ENCODE results near the gene DMD. TPM values are rescaled to one million over a fixed set of nuclear protein-coding genes. Genes with fewer than 3 reads are reported as not detected.

The DMD gene
- total RNA-seq, 1 donor from 2014 or later: 5.0 TPM

DNA sequence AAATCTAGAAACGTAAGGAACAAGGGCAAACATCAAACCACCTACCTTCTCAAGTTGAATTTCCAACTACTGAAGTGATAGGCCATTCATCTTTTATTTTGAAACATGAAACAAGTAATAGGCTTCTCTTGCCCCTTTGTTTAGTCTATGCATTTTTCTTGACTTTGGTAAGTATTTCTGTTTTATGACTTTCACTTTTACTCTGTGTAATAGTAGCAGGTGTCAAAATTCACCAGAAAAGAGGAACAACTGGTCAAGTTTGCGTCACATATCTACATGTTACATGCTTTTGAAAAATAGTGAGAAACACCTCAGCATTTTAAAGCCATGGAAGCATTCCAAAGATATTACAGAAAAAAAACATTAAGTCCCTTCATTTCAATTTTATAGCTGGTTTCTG lies 1982.4 kb downstream of the DMD start:
- no peaks in the 10 kb centered on the region for H3K4me1 Mint-ChIP-seq
- intact Hi-C loops (cut with micrococcal nuclease): no loop called here
- H3K27me3 Mint-ChIP-seq: peaks cover 2% of the 10 kb centered on the region
- no peaks in the 10 kb centered on the region for H3K9me3 Mint-ChIP-seq
- no peak for DNase-seq
- H3K4me3 Mint-ChIP-seq: no peak overlapping the region
- no peaks in the 10 kb centered on the region for H3K36me3 Mint-ChIP-seq (ENCODE audit: low read depth)
- H3K27ac Mint-ChIP-seq: no peak overlapping the region

DNA sequence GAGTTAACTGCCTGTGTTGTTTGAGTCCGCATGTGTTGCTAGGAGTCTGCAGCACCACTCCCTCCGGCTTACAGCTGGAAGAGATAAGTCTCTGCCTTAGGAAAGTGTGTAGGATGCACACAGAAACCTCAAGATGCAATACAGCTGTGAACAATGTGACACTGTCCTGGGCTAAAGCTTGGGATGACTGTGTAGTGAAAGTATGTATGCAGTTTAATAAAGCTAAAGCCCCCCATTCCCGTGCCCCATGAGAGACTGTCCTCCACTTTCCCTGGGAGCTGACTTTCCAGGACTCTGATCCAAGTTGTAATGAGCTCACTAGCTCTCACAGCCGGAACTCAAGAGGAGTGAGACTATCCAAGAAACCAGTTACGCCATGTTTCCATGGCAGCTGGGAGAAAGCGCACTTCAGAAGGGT lies 1982.9 kb downstream of the DMD start:
- Mint-ChIP-seq H3K36me3 (ENCODE audit: low read depth) (no peaks in the 10 kb centered on the region), H3K27ac (no peak overlapping the region), H3K9me3 (no peaks in the 10 kb centered on the region), H3K4me1 (no peaks in the 10 kb centered on the region), H3K4me3 (no peak overlapping the region), H3K27me3 (peaks cover 2% of the 10 kb centered on the region)
- DNase-seq: no peak
- intact Hi-C loops (cut with micrococcal nuclease): no loop called here

DNA sequence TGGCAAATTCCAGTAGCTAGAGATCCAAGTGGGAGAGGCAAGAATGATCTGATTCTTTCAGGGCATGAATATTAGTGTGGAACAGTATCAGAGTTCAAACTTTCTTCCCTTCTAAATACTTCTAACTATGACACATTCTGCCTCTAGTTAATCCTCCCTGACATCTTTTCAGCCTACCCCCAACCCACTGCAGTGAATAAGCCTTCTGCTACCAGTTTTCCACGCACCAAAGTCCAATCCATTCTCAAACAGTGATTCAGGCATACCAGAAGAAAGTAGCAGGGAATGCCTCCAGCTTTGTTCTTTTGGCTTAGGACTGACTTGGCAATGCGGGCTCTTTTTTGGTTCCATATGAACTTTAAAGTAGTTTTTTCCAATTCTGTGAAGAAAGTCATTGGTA lies 1984.1 kb downstream of the DMD start:
- H3K27me3 Mint-ChIP-seq: peaks cover 2% of the 10 kb centered on the region
- no peak overlapping the region for H3K4me3 Mint-ChIP-seq
- no peaks in the 10 kb centered on the region for H3K9me3 Mint-ChIP-seq
- intact Hi-C loops (cut with micrococcal nuclease): no loop called here
- no peak overlapping the region for H3K27ac Mint-ChIP-seq
- no peaks in the 10 kb centered on the region for H3K4me1 Mint-ChIP-seq
- no peaks in the 10 kb centered on the region for H3K36me3 Mint-ChIP-seq (ENCODE audit: low read depth)
- no peak for DNase-seq

DNA sequence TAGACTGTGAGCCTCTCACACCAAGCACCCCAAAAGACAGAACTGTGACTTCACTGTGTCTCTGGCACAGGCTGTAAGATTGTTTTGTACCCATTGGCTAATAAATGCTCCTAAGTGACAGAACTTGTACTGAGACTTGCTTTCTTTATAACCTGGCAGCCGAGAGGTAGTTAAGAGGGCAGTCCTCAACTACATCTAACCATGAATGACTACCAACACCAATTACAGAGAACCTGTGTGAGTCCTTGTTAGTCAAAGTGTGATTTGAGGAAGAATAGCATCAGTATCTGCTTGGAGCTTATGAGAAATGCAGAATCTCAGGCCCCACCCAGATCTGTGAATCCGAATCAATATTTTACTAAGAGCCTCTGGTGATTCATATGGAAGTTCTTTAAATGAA lies 1985.5 kb downstream of the DMD start:
- intact Hi-C loops (cut with micrococcal nuclease): no loop called here
- DNase-seq: no peak
- peaks cover 2% of the 10 kb centered on the region for H3K27me3 Mint-ChIP-seq
- no peaks in the 10 kb centered on the region for H3K36me3 Mint-ChIP-seq (ENCODE audit: low read depth)
- H3K9me3 Mint-ChIP-seq: no peaks in the 10 kb centered on the region
- H3K27ac Mint-ChIP-seq: no peak overlapping the region
- no peaks in the 10 kb centered on the region for H3K4me1 Mint-ChIP-seq
- no peak overlapping the region for H3K4me3 Mint-ChIP-seq

DNA sequence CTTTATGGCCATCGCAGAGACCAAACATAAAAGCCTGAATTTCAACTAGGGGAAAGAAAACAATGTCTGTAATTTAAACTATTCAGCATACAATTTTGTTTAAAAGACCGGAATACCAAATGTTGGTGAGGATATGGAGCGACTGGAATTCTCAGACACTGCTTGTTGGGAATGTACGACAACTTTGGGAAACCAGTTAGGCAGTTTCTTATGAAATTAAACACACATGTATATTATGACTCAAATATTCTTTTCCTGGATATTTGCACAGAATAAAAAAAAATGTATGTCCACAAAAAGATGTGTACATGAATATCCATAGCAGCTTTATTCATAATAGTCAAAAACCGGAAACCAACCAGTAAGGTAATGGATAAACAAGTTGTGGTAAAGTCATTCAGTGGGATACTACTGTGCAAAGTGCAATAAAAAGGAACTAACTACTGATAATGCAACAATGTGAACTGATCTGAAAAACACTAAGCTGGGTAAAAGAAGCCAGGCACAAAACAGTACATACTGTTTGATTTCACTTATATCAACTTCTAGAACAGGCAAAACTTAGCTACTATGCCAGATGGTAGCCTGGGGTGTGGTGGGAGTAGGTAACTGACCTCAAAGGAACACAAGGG lies 1986.9 kb downstream of the DMD start:
- intact Hi-C loops (cut with micrococcal nuclease): no loop called here
- Mint-ChIP-seq H3K36me3 (ENCODE audit: low read depth) (no peaks in the 10 kb centered on the region), H3K4me1 (no peaks in the 10 kb centered on the region), H3K27ac (no peak overlapping the region), H3K27me3 (peaks cover 2% of the 10 kb centered on the region), H3K9me3 (no peaks in the 10 kb centered on the region), H3K4me3 (no peak overlapping the region)
- DNase-seq: no peak

DNA sequence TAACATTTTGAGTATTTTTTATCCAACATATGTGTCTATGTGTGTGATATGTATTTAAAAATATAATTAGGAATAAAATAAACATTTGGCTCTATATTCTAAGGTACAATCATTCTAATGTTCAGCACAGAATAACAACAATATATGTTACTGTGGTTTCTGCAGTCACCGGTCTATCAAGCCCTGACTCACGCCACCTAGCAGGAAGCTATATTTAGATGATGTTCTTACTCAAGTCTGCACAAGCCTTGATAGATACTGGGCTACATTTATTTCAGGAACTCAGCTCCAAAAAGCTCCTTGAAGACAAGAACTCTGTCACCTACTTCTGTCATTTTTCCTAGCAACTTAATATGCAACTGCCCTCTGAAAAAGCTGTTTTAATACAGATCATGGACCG lies 1987.5 kb downstream of the DMD start:
- Mint-ChIP-seq H3K27me3 (peaks cover 2% of the 10 kb centered on the region), H3K4me3 (no peak overlapping the region), H3K9me3 (no peaks in the 10 kb centered on the region), H3K4me1 (no peaks in the 10 kb centered on the region), H3K27ac (no peak overlapping the region), H3K36me3 (ENCODE audit: low read depth) (no peaks in the 10 kb centered on the region)
- DNase-seq: no peak
- intact Hi-C loops (cut with micrococcal nuclease): no loop called here

DNA sequence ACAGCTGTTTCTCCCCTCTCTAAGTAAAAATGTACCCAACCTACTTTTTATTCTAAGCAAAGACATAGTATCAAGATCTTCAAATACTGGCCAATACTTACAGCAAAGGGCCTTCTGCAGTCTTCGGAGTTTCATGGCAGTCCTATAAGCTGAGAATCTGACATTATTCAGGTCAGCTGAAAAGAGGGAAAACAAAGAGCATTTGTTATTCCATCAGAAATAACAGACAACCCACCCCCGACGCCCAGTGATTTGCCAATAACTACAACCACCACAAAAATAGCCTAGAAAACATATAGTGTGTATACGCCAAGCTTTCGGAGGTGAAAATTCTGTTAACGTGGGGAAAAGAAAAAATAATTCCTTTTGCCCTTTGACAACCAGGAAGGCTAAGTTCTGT lies 1988.4 kb downstream of the DMD start:
- no peaks in the 10 kb centered on the region for H3K4me1 Mint-ChIP-seq
- H3K27me3 Mint-ChIP-seq: peaks cover 2% of the 10 kb centered on the region
- intact Hi-C loops (cut with micrococcal nuclease): no loop called here
- no peaks in the 10 kb centered on the region for H3K36me3 Mint-ChIP-seq (ENCODE audit: low read depth)
- no peak overlapping the region for H3K4me3 Mint-ChIP-seq
- H3K27ac Mint-ChIP-seq: no peak overlapping the region
- no peaks in the 10 kb centered on the region for H3K9me3 Mint-ChIP-seq
- DNase-seq: no peak

DNA sequence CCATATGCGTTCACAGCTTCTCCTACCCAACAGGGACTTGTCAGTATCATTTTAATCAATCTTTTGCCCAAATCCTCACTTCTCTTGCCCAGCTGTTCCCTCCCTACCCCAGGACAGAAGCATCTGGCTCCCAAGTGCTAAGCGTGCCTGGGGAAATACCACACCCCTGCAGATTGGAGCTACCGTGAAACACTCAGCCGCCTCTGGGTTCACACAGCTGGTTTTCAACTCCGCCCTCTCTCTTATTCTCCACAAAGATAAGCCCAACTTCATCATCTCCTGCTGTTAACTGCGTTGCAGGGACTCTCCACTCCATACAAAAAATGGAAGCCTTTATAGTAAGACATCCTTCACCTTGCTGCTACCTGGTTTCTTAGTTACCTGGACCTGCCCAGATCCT lies 1992.2 kb downstream of the DMD start:
- no peak overlapping the region for H3K27ac Mint-ChIP-seq
- no peaks in the 10 kb centered on the region for H3K9me3 Mint-ChIP-seq
- no peak for DNase-seq
- H3K4me1 Mint-ChIP-seq: peaks cover 3% of the 10 kb centered on the region
- H3K36me3 Mint-ChIP-seq (ENCODE audit: low read depth): no peaks in the 10 kb centered on the region
- no peak overlapping the region for H3K4me3 Mint-ChIP-seq
- H3K27me3 Mint-ChIP-seq: no peaks in the 10 kb centered on the region
- intact Hi-C loops (cut with micrococcal nuclease): loop anchor here (10.0 kb wide), 1 partner anchor 436 kb away; no protein-coding TSS in a partner anchor

DNA sequence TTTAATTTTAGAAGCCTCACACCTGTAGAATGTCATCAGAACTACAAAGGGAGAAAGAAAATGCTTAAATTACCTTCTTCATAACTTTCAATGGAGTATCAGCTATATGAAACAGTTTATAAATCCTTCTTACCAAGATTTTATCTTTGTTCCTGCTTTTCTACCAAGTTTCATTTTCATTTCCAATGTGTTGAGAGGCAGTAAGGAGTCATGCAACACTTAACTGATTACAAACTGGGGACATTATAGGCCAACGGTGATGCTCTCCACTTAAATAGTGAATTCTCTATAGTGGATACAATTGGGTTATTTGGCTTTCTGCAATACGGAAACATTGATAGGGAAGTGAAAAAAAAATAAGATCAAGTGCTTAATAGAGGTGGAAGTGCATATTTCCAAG lies 1994.3 kb downstream of the DMD start:
- intact Hi-C loops (cut with micrococcal nuclease): loop anchor here (10.0 kb wide), 1 partner anchor 438 kb away; no protein-coding TSS in a partner anchor
- Mint-ChIP-seq H3K4me3 (no peak overlapping the region), H3K9me3 (no peaks in the 10 kb centered on the region), H3K27me3 (no peaks in the 10 kb centered on the region), H3K4me1 (peaks cover 3% of the 10 kb centered on the region), H3K27ac (no peak overlapping the region), H3K36me3 (ENCODE audit: low read depth) (no peaks in the 10 kb centered on the region)
- DNase-seq: no peak

DNA sequence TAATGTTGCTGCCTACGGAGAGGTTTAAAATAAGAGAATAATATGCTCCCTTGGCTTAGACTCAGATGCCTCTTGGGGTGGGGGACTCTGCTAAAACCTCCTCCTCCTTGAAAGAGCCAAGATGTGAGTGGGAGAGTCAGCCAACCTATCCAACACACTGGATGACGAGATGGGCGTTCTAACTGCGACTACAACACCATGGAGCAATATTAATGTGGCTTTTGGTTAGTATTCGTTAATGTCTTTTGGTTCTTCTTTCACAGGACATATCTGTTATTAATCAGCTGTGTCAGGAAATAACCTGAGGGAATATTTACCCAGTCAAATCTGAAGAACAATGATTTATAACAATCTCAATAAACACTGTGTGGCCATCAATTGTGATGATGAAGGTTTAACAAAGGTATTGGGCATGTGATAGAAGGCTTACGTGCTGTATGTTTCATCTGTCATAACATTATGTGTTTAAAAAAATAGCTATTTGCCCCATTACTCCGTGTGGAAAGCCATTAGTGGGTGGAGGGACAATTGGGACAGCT lies 1996.0 kb downstream of the DMD start:
- no peaks in the 10 kb centered on the region for H3K9me3 Mint-ChIP-seq
- peaks cover 3% of the 10 kb centered on the region for H3K4me1 Mint-ChIP-seq
- intact Hi-C loops (cut with micrococcal nuclease): loop anchor here (10.0 kb wide), 1 partner anchor 439 kb away; no protein-coding TSS in a partner anchor
- H3K4me3 Mint-ChIP-seq: no peak overlapping the region
- no peak overlapping the region for H3K27ac Mint-ChIP-seq
- no peaks in the 10 kb centered on the region for H3K36me3 Mint-ChIP-seq (ENCODE audit: low read depth)
- DNase-seq: no peak
- H3K27me3 Mint-ChIP-seq: no peaks in the 10 kb centered on the region

DNA sequence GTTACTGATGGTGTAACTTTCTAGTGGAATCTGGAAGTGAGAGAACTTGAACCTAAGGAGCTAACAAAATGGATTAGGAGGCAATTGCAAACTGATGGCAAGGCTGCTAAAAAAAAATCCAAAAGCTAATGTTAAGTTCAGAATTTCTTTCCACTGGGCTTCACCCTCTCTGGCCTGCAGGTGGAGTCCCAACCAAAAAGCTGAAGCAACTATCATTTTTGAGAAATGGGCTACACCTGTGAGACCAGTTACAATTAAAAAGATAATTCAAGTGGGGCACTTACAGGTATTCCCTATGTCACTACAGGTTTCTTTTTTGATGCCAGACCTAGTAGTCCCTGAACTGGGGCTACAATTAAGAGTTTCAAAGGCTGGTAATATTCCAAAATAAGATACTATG lies 1997.4 kb downstream of the DMD start:
- H3K4me3 Mint-ChIP-seq: no peak overlapping the region
- no peak overlapping the region for H3K27ac Mint-ChIP-seq
- H3K9me3 Mint-ChIP-seq: no peaks in the 10 kb centered on the region
- intact Hi-C loops (cut with micrococcal nuclease): loop anchor here (5.0 to 10.0 kb wide), 2 partner anchors 177 to 441 kb away; no protein-coding TSS in a partner anchor
- H3K4me1 Mint-ChIP-seq: peaks cover 3% of the 10 kb centered on the region
- DNase-seq: peak; percentile 53
- no peaks in the 10 kb centered on the region for H3K36me3 Mint-ChIP-seq (ENCODE audit: low read depth)
- H3K27me3 Mint-ChIP-seq: no peaks in the 10 kb centered on the region

DNA sequence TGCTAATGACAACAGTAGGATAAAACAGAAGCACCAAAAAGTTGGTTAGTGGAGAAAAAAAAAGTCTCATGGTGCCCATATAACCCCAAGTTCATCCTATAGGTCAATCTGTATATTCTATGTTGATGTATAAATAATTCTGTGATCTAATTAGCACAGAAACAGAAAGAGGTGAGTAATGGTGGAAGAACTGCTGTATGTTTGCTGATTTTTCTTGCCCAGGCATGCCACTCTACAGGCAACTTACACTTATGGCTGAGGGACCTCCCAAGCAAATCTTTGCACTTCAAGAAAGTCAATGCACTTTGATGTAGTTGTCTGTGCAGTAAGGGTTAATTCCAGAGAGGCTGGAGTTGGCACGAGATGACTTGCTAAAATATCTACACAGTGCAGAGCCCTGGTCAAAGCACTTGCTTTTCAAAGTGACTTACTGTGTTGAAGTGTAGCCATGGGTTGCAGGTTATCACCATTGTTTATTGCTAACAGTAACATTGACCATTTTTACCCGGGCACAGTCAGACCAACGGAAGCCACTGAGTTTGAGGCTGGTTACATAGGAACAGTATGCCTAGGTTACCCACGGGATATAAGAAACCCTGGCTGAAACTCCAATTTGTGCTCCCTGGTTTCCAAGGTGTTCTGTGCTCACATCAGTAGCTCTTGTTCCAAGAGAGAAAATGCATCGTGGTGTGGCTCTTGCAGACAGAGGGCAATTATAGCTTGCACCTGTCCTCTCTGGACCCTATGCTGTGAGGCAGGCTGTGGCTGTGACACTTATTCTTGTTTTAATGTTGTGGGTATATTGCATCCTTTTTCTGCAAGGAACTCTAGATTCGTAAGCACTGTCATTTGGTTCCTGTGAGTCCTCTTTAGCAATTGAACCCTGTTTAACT lies 1998.2 kb downstream of the DMD start:
- Mint-ChIP-seq H3K36me3 (ENCODE audit: low read depth) (no peaks in the 10 kb centered on the region), H3K4me3 (no peak overlapping the region), H3K27me3 (no peaks in the 10 kb centered on the region), H3K9me3 (no peaks in the 10 kb centered on the region), H3K4me1 (peaks cover 3% of the 10 kb centered on the region), H3K27ac (no peak overlapping the region)
- intact Hi-C loops (cut with micrococcal nuclease): loop anchor here (5.0 to 10.0 kb wide), 2 partner anchors 176 to 442 kb away; no protein-coding TSS in a partner anchor
- DNase-seq: no peak

DNA sequence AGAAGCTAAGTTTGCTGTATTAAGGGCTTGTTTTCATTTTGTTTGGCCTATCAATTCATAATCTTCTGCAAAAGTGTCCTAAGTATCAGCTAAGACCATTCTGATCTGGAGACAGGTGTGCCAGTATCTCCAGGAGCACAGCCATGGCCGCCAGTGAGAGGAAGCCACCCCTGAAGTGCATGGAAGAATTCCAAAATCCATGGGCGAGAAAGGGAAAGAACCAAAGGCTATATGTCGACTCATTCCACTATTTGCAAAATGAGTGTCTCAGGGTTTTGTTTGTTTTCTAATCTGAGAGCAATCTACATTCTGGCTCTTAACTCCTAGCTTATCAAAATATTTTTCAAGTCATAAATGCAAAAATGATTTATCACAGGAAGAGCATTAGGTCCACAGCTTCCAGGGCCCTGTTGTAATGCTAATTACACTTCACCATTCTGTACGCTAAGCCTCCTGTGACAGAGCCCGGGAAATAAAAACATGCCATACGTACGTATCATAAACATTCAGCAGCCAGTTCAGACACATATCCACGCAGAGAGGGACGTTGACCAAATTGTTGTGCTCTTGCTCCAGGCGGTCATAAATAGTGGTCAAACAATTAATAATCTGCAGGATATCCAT lies 2002.2 kb downstream of the DMD start:
- Mint-ChIP-seq H3K4me1 (no peaks in the 10 kb centered on the region), H3K9me3 (no peaks in the 10 kb centered on the region), H3K27me3 (no peaks in the 10 kb centered on the region), H3K4me3 (no peak overlapping the region), H3K27ac (no peak overlapping the region), H3K36me3 (ENCODE audit: low read depth) (no peaks in the 10 kb centered on the region)
- intact Hi-C loops (cut with micrococcal nuclease): no loop called here
- no peak for DNase-seq

DNA sequence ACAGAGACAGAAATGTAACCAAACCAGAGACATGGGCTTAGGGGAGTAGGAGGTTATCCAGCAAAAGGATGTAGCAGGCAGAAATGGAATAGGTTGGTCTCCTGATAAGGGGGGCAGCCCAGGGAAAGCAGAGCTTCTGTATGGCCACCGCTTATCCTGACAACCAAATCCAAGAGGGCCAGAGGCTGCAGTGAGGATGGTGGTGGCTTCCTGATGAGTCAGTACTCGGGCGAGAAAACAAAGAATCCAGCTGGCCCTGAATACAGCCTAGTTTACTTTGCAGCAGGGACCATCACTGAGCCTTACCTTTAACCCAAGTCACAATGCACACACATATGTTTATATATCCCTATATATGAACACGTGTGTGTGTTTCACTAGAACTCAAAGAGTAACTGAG lies 2009.8 kb downstream of the DMD start:
- Mint-ChIP-seq H3K4me3 (no peak overlapping the region), H3K27me3 (no peaks in the 10 kb centered on the region), H3K9me3 (no peaks in the 10 kb centered on the region), H3K4me1 (no peaks in the 10 kb centered on the region), H3K27ac (no peak overlapping the region), H3K36me3 (ENCODE audit: low read depth) (no peaks in the 10 kb centered on the region)
- DNase-seq: no peak
- intact Hi-C loops (cut with micrococcal nuclease): no loop called here
